DND-41 (cell line): ENCODE measurements around the gene SYCN.

Experiments used
- ATAC-seq: fragments of 200-7000 bp; cut with Tn5 transposase; 3 replicates; pipeline ENCODE4 v1.9.1; 2021; ENCODE audit warnings: low read depth; ENCODE audit not compliant: insufficient read depth
- DNase-seq: peaks from one replicate; pipeline ENCODE4 v3.0.0-alpha.2; 2020
- H2AFZ ChIP-seq: 2 replicates; pipeline ENCODE4 v1.6.0; 2012; ENCODE audit warnings: low read depth, low read length
- H3K27ac ChIP-seq: 2 replicates; pipeline ENCODE4 v1.5.1; 2012; ENCODE audit warnings: low read length, inconsistent platforms
- H3K27me3 ChIP-seq: fragments of 200-600 bp; sonication (generic); 2 replicates; pipeline ENCODE4 v1.6.0; 2012; ENCODE audit warnings: low read length, mild to moderate bottlenecking, inconsistent platforms; ENCODE audit not compliant: insufficient read depth, poor library complexity
- H3K36me3 ChIP-seq: 2 replicates; pipeline ENCODE4 v1.5.1; 2012; ENCODE audit warnings: low read length, inconsistent platforms; ENCODE audit not compliant: insufficient read depth
- H3K4me1 ChIP-seq: 2 replicates; pipeline ENCODE4 v1.5.1; 2012; ENCODE audit warnings: mild to moderate bottlenecking, low read length; ENCODE audit not compliant: insufficient read depth
- H3K4me2 ChIP-seq: 2 replicates; pipeline ENCODE4 v1.6.0; 2012; ENCODE audit warnings: mild to moderate bottlenecking, moderate library complexity, low read length, inconsistent platforms; ENCODE audit not compliant: insufficient read depth
- H3K4me3 ChIP-seq, 2 experiments: fragments of 200-600 bp in 1 of 2; shearing (Covaris generic) in 1 of 2; 2 replicates each; pipeline ENCODE4 v1.5.1; 2012 to 2016; ENCODE audit warnings: inconsistent platforms in 2 of 2, low read length in 2 of 2, mild to moderate bottlenecking in 2 of 2, low read depth in 1 of 2, moderate library complexity in 1 of 2
- H3K79me2 ChIP-seq: 2 replicates; pipeline ENCODE4 v1.6.0; 2012; ENCODE audit warnings: low read length, inconsistent platforms; ENCODE audit not compliant: insufficient read depth
- H3K9ac ChIP-seq: 2 replicates; pipeline ENCODE4 v1.6.0; 2012; ENCODE audit warnings: low read depth, mild to moderate bottlenecking, inconsistent platforms, low read length, moderate library complexity
- H3K9me3 ChIP-seq: 2 replicates; pipeline ENCODE4 v1.5.1; 2012; ENCODE audit warnings: low read length, moderate library complexity, mild to moderate bottlenecking, inconsistent platforms; ENCODE audit not compliant: insufficient read depth, severe bottlenecking
- H4K20me1 ChIP-seq: 2 replicates; pipeline ENCODE4 v1.6.0; 2012; ENCODE audit warnings: low read length; ENCODE audit not compliant: insufficient read depth
- EZH2 ChIP-seq: IDR thresholded peaks from 3 replicates; pipeline ENCODE4 v1.6.1; 2012; ENCODE audit warnings: borderline replicate concordance, low read depth, mild to moderate bottlenecking, moderate library complexity, low read length, inconsistent platforms; ENCODE audit not compliant: severe bottlenecking
- TF ChIP-seq, protein P1 (sequence below): IDR thresholded peaks from 2 replicates; pipeline ENCODE4 v1.5.1; 2012; ENCODE audit warnings: borderline replicate concordance, low read length, moderate library complexity, mild to moderate bottlenecking; ENCODE audit not compliant: poor library complexity, severe bottlenecking; ENCODE audit errors: extremely low read depth

SYCN gene

DNA sequence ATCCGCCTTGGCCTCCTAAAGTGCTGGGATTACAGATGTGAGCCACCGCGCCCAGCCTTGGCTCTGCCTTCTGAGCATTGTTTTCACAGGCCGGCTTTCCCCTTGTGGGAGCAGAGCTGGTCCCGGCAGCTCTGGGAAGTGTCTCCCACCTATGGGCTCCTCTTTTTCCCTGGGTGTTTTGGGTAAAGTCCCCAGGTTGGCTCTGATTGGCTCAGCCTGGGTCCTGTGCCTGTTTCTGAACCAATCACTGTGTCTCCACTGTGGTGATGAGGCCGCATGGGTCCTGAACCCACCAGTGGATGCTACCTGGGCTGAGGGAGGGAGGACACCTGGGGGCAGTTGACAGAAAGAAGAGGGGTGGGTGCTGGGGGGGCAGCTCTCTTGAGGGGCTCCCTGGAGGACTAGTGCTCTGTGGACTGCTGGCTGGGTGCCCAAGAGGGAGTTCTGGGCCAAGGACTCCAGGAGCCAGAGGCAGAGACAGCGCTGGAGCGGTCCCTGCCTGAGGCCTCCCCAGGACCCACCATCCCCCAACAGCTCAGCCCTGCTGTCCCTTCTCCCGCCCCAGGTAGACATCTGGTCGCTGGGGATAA lies 26.9 kb downstream of the SYCN start:
- H3K36me3 ChIP-seq, result peaks cover 61% of the 10 kb centered on the region

DNA sequence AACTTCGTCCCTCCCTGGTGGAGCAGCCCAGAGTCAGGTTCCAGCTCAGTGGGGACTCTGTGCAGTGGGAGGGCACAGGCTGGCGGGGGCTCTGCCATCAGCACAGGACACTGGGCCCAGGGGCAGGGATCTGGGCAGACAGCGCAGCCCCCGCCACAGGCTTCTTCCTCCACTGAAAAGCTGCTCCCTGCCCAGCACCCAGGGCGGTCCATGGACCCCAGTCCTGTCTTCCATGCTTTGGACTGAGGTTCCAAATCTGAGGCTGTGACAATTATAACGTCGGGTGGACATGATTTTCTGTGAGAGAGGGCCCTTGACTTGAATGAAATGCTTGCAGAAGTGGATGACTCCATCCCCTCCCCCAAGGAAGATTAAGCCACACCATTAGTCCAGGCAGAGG lies 28.5 kb downstream of the SYCN start:
- Histone ChIP-seq H3K9me3 (no peaks in the 10 kb centered on the region), H3K36me3 (peaks cover 75% of the 10 kb centered on the region), H3K4me1 (no peaks in the 10 kb centered on the region), H2AFZ (no peak overlapping the region), H3K27me3 (no peaks in the 10 kb centered on the region), H3K9ac (no peak overlapping the region), H4K20me1 (peaks cover 17% of the 10 kb centered on the region), H3K27ac (no peak overlapping the region), H3K4me3 (no peak overlapping the region), H3K4me2 (no peak overlapping the region), H3K79me2 (no peaks in the 10 kb centered on the region)
- TF ChIP-seq, protein P1, sequence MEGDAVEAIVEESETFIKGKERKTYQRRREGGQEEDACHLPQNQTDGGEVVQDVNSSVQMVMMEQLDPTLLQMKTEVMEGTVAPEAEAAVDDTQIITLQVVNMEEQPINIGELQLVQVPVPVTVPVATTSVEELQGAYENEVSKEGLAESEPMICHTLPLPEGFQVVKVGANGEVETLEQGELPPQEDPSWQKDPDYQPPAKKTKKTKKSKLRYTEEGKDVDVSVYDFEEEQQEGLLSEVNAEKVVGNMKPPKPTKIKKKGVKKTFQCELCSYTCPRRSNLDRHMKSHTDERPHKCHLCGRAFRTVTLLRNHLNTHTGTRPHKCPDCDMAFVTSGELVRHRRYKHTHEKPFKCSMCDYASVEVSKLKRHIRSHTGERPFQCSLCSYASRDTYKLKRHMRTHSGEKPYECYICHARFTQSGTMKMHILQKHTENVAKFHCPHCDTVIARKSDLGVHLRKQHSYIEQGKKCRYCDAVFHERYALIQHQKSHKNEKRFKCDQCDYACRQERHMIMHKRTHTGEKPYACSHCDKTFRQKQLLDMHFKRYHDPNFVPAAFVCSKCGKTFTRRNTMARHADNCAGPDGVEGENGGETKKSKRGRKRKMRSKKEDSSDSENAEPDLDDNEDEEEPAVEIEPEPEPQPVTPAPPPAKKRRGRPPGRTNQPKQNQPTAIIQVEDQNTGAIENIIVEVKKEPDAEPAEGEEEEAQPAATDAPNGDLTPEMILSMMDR, result no peak
- no peak for TF ChIP-seq EZH2
- no peak for DNase-seq
- no peak for ATAC-seq

More for the DNA sequence above, 26.9 kb downstream of the SYCN start:
- H3K4me1 ChIP-seq, result no peaks in the 10 kb centered on the region
- no peak overlapping the region for H3K4me2 ChIP-seq
- no peaks in the 10 kb centered on the region for H3K27me3 ChIP-seq
- H3K79me2 ChIP-seq, result no peaks in the 10 kb centered on the region
- ATAC-seq, result no peak
- no peak overlapping the region for H3K27ac ChIP-seq
- H3K4me3 ChIP-seq, result no peak overlapping the region
- no peak overlapping the region for H2AFZ ChIP-seq
- DNase-seq, result no peak
- no peak overlapping the region for H3K9ac ChIP-seq
- no peaks in the 10 kb centered on the region for H3K9me3 ChIP-seq
- no peak for TF ChIP-seq EZH2
- TF ChIP-seq, protein P1, result no peak
- H4K20me1 ChIP-seq, result peaks cover 11% of the 10 kb centered on the region; the same call in 1 of the 2 replicates

DNA sequence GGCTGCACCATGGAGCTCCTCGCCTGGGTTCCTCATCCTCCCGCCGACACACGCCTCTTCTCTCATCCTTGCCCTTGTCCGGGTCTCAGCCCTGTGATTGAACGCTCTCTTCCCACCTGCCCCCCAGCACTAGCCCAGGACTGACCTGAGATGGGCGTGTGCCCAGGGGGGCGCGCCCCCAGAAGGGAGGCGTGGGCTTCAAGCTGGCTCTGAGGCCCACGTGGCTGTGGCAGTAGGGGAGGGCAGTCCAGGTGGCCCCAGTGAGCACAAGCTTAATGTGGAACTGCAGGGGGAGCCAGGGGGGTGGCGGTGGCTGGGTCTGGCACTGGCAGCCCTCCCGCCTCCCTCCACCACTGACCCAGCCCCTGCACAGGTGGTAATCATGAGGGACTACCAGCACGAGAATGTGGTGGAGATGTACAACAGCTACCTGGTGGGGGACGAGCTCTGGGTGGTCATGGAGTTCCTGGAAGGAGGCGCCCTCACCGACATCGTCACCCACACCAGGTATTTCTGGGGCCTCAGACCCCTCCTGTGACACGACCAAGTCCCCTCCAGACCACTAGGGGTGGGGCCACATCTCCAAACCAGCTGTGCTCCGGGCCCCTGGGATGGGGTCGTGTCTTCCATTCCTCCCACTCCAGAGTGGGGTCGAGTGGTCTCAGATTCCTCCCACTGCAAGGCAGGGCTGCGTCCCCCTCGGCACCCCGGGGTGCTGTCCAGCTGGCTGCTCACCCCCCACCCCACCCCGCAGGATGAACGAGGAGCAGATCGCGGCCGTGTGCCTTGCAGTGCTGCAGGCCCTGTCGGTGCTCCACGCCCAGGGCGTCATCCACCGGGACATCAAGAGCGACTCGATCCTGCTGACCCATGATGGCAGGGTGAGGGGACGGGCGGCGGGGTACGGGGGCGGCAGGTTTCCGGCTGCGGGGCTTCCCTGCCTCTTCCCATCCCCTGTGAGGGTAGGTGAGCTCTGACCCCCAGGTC lies 29.2 kb downstream of the SYCN start:
- Histone ChIP-seq H3K79me2 (no peaks in the 10 kb centered on the region), H3K4me2 (no peak overlapping the region), H3K4me3 (no peak overlapping the region), H4K20me1 (peaks cover 20% of the 10 kb centered on the region), H3K27ac (no peak overlapping the region), H3K9me3 (no peaks in the 10 kb centered on the region), H3K9ac (no peak overlapping the region), H3K27me3 (no peaks in the 10 kb centered on the region), H2AFZ (no peak overlapping the region), H3K36me3 (peaks cover 81% of the 10 kb centered on the region), H3K4me1 (no peaks in the 10 kb centered on the region)
- DNase-seq (no peak), ATAC-seq (no peak)
- TF ChIP-seq, protein P1, result no peak
- no peak for TF ChIP-seq EZH2
